Activated CD8-positive, alpha-beta memory T cell treated with anti-CD3 and anti-CD28 coated beads for 4 hours (primary cell): ENCODE data around the gene SLC7A1.
A peak's percentile ranks its signal among the peaks of the same experiment; 100 is the strongest.

Experiments used
- DNase-seq, 2 donors: peaks; one replicate each; pipeline ENCODE4 v3.0.0-alpha.2; 2020; ENCODE audit warnings: low read depth in 2 of 2

SLC7A1 gene

DNA sequence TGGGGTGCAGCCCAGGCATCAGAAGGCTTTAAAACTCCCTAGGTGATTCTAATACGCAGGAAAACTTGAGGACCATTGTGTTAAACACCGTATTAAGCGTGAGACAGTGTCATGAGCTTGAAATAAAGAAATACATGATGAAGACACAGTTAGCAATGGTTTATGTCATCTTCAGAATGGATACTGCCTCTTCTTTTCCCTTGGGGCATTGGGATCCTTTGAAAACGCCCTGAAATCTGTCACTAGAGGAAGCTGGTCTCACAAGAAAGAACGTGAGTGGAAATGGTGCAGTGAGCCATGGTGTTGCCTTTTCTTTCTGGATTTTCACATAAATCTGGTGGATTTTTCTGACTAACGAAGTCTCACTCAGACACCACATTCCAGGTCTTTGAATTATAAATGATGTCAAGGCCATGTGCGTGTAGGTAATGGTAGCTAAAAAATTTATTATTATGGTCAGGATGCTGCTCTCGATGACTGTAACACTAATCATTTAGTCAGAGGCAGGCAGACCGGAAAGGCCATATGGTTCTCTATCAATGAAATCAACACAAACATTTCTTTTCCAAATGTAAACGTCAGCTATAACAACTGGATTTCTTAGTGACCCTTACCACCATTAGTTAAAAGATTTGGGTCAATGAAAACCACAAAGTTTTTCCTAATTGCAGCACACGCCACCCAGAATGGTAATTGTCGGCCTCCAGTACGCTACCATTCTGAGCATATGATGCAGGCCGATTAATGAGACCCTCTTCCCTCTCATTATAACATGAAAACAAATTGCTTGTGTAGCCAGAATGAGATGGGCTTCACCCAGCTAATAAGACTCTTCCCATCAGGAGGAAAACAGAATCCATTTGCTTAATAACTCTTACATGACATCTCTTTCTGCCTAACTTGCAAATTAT is 105.6 kb downstream of the SLC7A1 start:
- DNase-seq = no peak

DNA sequence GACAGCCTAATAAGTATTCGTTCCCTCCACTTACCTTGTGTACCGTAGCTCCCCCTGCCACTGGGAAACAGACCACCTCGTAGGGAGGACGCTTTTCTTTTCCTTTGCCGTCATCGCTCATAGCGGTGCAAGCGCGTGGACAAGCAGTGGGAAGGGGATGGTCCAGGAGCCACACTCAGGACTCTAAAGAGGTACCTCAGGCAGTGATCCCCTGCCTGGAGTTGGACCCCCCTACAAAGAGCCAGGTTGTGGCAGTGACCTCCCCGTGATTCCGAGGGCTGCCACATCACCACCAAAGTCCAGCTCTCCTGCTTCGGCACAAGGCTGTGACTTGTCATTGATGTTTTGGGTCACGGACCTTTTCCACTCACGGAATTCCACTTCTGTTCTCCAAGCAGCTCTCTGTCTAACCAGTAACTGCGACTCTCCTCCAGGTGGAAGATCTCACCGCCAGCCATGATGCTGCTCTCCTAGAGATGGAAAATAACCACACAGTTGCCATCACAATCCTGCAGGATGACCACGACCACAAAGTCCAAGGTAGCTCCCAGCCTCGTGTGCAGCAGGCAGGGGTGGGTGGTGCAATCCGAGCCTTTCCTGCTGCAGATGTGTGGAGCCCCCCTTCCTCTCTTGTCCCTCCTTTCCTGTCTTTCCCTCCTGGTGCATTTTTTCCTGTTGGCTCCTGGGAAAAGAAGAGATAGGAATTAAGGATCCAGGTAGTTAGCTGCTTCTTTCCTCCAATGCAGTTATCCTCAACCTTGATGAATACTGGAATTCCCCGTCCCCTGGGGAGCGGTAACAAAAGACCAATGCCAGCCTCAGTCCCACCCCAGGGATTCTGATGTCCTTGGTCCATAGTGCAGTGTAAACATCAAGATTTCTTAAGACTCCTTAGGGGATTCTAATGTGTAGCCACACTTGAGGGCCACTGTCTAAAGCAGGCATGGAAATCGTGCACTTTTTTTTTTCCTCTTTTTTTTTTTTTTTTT is 107.7 kb downstream of the SLC7A1 start:
- DNase-seq = no peak

GRCh38 chr13:29486551-29486950 is 108.9 kb downstream of the SLC7A1 start:
- DNase-seq = no peak

GRCh38 chr13:29484796-29485195 is 110.7 kb downstream of the SLC7A1 start:
- DNase-seq = no peak

DNA sequence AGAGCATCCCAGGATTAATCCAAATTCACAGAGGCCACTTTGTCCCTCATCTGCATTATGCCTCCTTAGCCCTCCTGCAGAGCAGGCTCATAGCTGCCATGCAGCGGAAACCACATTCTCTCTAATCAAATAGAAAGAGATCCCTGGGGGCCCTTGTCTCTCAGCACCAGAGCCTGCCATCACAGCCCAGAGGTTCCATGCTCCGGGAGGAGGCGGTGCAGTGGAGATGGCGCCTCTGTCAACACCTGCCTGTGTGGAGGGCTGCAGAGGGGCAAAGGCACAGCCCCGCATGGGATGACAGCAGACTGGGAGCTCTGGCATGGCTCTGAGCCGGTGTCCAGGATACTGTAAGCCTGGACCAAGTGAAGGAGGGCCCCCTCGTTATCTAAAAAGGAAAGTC is 111.3 kb downstream of the SLC7A1 start:
- DNase-seq = no peak

GRCh38 chr13:29483623-29484022 is 111.9 kb downstream of the SLC7A1 start:
- DNase-seq = no peak

DNA sequence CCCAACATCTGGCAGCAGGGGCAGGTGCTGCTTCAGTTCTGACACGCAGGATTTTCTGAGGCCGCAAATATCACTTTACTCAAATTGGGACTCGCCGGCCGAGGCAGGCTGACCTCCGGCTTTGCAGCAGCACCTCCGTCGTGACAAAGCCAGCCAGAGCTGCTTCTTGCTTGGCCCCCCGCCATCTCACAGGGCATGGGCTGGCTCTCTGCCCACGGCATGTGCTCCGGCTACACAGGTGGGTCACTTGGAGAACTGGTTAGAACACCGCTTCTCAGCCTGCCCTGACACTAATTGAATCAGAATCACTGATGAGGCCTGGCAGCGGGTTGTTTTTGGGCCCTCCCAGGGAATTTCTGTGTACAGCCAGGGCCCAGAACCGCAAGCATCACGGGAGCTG is 112.3 kb downstream of the SLC7A1 start:
- DNase-seq = no peak

DNA sequence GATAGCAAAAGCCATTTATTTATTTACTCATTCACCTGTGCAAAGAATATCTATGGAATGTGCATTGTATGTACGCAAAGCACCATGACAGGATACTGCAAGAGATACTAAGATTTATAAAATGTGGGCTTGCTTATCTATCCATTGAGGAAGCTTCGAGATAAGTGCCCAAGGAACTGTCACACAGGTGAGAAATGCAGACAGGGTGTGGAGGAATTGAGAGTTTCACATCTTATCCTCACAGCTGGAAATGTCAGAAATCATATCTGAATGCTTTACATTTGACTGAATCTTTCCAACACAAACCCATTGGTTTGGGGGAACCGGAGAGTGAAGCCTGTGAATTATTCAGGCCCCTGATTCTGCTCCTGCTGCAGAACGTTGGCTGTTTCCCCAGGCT is 113.0 kb downstream of the SLC7A1 start:
- DNase-seq = no peak

DNA sequence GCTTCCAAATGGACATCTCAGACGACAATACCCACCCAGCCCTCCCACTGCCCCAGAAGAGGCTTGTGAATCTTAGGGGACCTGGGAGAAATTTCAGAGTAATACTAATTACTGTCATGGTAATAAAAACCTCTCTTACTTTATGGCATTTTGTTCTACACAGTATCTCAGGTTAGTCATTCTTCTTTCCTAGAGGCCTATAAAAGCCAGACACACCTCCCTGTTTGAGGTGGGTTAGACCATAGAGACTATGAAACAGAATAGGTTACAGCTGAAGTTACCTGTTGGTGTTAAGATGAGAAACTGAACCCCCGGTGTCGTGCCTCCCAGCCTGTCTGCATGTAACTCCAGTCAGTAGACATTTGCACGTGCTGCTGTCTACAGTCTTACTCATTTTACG is 113.9 kb downstream of the SLC7A1 start:
- DNase-seq = no peak

DNA sequence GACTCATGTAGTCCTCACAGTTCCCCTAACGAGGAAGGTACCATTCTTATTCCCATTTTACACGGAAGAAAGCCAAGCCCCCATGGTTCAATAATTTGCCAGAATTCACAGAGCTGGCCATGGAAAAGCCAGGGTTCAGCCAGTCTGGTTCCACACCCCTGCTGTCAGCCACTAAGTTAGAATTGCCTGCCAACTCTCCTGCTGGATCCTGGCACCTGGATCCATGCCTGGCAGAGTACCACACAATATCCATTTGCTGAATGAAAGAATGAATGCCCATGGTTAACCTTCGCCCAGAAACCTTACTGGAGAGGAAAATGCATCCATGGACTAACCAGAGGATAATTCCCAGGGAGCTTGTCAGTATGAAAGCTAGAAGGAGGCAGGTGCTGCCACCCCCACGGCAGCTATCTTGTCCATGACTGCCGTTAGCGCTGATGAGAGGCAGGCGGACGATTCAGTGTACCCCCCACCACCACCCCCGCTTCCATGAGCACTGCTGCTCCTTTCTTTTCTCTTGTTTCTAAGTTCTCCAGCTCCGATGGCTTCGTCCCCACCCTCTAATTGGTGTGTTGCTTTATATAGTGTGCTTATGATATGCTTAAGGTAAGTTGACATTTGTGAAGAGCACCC is 114.5 kb downstream of the SLC7A1 start:
- no peak for DNase-seq

DNA sequence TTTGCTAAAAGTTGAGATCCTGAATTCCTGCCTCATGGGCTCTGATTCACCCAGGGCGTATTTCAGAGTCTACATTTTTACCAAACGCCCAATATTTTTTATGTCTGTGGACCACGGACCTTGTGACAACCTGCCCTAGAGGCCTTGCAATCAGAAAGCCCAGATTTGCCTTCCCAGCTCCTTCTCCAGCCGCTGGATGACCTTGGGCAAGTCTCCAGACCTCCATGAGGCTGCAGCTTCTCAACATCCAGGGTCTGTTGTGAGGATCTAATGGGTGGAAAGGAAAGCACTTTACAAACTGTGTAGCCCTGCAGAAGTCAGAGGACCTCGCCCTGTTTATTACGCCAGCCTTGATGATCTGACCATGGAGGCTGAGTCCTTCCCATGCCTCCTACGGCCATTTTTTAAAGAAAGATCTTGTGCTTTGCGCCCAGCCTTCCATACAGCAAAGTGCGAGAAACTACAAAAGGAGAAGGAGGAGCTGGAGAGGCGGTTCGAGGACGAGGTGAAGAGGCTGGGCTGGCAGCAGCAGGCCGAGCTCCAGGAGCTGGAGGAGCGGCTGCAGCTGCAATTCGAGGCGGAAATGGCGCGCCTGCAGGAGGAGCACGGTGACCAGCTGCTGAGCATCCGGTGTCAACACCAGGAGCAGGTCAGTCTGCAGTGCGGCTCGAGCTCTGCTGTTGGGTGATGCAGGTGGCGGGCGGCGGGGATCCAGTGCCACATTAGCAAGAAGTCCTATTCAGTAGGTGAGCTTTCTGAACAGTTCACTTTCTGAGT is 115.6 kb downstream of the SLC7A1 start:
- no peak for DNase-seq

- no peak for DNase-seq
Observed at GRCh38 chr13:29476046-29476445, 119.4 kb downstream of the SLC7A1 start.

DNA sequence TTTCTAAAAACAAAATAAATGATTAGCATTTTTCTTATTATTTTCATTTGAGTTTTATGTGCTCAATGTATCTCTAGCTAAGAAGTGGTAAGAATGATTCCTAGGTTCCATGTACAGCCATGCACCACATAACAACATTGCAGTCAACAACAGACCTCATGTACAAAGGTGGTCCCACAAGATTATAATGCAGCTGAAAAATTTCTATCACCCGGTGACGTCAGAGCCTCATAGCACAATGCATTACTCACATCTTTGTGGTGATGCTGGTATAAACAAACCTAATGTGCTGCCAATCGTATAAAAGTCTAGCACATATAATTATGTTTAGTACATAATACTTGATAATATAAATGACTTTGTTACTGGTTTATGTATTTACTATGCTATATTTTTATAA is 120.5 kb downstream of the SLC7A1 start:
- no peak for DNase-seq

DNA sequence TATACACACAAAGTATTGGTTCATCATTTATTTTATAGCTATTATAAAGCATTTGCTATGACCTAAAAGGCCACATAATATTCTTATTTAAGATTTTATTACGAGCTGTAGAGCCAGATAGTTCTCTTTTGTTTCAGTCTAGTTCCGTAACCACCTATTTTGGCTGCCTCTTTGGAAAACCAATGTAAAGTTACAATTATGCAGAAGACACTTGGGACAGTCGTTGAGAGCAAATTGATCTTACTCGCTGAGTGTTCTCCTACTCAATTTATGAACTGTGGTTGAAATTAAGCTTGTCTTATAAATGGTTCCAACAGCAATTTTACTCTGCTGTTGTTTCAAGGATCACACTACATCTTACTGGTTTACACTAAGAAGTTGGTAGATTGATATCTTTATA is 122.3 kb downstream of the SLC7A1 start:
- no peak for DNase-seq

DNA sequence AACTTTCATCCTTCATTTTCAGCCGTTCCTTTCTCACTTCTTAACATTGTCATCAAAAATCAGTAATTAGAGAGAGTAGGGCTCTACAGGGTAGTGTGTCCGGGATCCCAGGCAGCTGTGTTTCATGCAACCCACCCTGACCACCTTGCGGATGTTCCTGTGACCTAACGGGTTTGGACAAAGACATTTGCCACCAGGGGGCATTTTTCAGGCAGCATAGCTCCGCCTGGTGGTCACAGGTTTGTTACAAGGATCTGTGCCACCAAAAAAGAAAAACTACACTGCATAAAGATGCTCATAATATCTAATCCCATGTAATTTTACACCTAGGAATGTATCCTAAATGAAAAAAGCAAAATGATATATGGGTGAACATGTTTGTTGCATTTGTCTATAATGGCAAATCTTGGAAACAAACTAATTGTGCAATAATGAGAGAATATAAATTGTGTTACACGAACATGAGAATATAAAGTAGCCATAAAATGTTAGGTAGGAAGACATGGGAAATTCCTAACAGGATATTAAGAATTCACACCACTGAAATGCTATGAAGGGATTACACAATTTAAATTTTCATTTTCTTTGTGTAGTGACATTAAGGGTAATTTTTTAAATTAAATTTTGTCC is 123.0 kb downstream of the SLC7A1 start:
- DNase-seq = peak in 1 of 2 donors; percentile 22

DNA sequence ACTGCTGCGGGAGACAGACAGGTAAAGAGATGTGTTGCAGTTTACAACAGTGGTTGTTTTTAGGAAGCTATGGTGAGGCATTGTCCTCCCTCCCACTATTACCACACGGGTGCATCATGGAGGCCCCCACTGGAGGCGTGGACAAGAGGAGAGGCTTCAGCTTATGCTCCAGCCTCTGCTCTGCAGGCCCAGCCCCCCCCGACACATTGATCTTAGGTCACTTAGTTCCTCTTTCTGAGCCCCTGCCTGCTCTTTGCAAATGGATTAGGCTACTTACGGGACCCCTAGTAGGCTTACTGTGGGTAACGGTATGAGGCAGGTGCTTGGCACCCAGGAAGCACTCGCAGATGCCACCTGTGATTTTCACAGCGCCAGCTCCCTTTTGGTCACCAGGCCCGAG is 123.9 kb downstream of the SLC7A1 start:
- DNase-seq = no peak

GRCh38 chr13:29465741-29466293 is 129.7 kb downstream of the SLC7A1 start:
- DNase-seq = no peak

GRCh38 chr13:29464105-29464679 is 131.3 kb downstream of the SLC7A1 start:
- no peak for DNase-seq

DNA sequence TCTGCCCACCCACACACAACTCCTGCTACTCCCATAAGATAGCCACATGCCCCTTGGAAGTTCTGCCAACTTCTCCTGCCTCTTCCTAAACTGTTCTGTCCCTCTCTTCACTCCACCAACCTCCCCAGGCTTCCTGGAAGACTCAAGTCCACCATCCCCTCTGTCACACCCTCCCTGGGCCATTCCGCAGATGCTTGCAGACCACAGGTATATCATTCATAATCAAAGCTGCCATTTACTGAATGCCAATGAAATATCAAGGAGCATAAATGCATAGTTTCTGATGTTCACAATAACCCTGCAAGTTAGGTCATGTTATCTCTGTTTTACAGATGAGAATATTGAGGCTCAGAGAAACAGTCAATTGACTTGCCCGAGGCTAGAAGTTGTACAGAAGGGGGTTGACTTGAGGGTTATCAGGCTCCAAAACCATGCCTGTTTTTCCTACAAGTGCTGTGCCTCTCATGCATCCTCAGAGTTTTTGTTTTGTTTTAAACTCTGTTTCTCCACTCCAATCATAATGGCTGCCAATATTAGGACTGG is 135.6 kb downstream of the SLC7A1 start:
- no peak for DNase-seq
